T1000 (cell line): ENCODE results near the gene MAN2A1.

Source experiments
- DNase-seq: peaks from one replicate; lab custom pipeline; 2025; ENCODE audit warnings: mixed read lengths; lab: John Stamatoyannopoulos, UW

The MAN2A1 gene

GRCh38 chr5:109681763-109682162 lies 8.0 kb upstream of the MAN2A1 start:
- DNase-seq, result no peak

GRCh38 chr5:109682383-109682782 lies 7.3 kb upstream of the MAN2A1 start:
- DNase-seq, result no peak

GRCh38 chr5:109685916-109686315 lies 3.8 kb upstream of the MAN2A1 start:
- DNase-seq, result no peak

GRCh38 chr5:109688630-109688969 lies 1.1 kb upstream of the MAN2A1 start:
- peak; percentile 34 for DNase-seq

- peak; percentile 81 for DNase-seq
These were observed 572 bp upstream of the MAN2A1 start for GRCh38 chr5:109688970-109689739.

DNA sequence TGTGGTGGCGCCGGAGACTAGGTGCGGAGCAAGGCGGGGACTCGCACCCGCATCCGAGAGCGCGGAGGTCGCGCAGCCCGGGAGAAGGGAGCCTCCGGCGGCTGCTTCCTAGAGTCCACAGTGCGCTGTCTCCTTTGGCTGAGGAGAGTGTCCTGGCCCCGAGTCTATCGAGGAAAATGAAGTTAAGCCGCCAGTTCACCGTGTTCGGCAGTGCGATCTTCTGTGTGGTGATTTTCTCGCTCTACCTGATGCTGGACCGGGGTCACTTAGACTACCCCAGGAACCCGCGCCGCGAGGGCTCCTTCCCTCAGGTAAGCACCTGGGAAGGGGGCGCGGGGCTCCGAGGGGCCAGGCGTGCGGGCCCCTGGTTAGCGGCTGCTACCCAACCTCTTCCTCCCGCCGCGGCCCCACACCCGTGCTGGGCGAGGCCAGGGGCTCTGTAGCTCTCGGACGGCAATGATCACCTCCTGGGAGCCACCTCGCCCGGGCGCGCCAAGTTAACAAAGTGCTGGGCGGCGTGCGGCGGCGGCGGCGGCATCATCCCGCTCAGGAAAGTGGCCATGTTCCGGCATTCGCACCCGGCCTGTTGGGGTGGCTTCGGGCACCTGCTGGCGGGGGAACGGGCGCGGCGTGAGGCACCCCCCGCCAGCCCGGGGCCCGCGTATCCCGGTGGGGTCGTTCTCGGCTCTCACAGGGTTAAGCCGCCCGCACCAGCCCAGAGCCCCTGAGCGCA lies 681 bp downstream of the MAN2A1 start:
- no peak for DNase-seq

DNA sequence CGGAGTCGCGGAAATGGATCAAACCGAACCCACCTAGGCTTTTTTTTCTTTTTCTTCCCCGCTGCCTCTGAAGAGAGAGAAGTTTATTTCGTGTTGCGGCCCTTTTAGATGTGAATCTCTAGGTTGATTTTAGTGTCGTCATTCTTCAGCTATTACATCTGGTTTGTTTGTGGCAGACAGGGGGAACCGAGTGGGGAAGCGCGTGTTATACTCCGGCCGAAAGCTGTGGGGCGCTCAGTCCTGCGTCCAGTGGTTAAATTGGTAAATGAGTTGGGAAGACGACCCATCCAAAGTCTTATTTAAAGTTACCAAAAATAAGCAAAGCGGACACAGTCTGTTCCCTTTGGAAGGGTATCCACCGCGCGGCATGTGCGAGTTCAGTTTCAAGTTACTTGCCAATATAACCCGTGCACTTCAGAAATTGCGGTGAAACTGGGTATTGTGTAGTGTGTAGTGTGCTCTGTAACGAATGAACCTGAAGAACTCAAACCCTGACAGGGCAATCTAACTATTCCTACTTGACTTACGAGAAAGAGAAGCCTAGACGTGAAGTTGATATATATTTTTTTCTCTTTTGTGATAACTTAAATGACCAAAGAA lies 1.3 kb downstream of the MAN2A1 start:
- peak; percentile 18 for DNase-seq

- DNase-seq, result no peak
These were observed 2.3 kb downstream of the MAN2A1 start for GRCh38 chr5:109691996-109692395.

DNA sequence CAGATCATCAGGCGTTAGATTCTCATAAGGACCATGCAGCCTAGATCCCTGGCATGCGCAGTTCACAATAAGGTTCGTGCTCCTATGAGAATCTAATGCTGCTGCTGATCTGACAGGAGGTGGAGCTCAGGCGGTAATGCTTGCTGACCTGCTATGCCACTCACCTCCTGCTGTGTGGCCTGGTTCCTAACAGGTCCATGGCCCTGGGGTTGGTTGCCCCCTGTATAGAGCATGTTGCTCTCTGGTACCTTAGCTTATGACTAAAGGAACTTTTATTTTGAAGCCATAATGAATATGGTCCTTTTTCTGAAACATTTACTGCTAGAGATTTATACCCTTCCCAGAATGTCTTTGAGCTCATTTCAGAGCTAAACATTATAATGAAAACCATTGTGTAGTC lies 3.1 kb downstream of the MAN2A1 start:
- no peak for DNase-seq

DNA sequence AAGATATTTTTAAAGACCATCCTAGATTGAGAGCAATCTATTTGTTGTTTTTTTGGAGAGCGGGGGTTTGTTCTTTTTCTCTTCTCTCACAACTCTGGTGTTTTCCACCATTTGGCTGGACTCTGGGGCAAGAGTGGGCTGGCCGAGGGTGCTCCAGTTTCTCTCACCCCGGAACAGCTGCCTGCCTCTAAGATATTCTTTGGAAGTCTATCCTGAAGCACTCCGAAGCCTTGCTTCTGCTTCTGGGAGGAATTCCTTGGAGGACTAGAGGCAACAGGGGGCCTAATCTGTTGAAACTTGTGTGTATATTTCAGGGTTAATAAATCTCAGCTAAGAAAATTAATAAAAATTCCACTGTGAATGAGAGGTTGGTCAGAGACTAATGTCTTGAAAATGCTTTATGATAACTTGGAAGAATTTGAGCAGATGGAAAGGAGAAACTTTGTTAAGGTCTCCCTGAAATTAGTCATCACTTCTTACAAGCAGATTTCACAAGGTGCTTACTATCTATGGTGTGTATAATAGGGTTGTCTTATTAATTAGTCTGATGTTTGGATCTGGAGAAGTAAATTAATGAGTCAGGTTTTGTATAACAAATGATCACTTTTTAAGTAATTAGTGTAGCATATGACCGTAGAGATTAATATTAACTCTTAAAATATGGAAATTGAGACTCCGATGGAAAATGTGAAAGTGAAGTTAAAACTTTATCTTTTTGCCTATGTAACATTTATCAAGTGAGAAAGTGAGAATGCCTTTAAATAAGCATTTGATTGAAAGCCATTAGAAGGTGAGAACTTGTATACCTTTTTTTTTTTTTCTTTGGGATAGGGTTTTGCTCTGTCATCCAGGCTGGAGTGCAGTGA lies 4.0 kb downstream of the MAN2A1 start:
- no peak for DNase-seq

DNA sequence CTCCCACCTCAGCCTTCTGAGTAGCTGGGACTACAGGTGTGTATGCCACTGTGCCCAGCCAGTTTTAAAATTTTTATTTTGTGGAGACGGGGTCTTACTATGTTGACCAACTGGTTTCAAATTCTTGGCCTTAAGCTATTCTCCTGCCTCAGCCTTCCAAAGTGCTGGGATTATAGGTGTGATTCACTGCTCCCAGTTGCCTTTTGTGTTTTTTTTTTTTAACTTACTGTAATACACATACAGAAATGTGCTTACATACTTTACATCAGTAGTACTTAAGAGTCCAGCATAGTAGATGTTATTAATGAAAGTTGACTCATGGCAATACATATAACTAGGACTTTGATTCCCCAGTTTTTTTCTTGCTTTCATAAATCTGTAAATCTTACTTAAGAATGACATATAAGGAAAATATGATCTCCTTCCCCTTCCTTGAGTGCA lies 4.7 kb downstream of the MAN2A1 start:
- DNase-seq, result no peak

DNA sequence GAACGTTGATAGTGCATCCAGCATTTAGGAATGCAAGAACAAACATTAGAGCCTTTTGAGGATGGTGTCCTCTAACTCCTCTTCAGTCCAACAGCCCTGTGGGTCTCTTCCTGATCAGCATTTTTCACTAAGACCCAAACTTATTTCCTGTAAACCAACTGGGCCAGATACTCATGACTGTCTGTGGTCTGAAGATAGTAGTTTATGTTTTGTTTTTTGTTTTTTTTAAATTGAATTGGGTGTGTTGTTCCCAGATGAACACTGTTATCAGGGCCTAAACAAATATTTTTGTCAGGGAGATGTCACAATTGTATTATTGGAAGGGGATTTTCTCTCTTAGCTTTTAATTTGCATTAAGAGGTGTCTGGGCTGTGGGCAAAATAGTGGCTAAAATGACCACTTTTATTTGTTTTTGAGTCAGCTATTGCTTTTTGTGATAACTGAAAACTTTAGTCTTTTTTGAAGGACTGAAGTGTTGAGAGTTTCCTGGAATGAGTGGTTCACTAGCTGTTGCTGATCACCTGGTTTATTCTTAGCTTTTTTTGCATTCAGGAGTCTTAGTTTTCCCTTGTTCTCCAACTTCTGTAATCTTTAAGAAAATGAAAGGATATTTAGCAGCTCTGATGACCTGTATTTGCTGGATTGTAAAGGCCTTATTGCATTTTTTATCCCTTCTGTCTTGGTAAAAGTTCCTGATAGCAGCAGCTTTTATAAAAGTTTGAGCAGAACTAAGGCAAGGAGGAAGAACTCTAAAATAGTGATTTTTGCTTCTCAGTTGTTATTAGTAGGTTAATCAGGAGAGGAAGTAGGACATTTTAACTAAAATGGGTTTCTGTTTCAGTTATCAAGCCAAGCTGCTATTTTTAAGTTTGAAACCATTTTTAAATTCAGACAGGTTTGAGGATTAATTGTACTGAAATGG lies 5.5 kb downstream of the MAN2A1 start:
- DNase-seq, result no peak

DNA sequence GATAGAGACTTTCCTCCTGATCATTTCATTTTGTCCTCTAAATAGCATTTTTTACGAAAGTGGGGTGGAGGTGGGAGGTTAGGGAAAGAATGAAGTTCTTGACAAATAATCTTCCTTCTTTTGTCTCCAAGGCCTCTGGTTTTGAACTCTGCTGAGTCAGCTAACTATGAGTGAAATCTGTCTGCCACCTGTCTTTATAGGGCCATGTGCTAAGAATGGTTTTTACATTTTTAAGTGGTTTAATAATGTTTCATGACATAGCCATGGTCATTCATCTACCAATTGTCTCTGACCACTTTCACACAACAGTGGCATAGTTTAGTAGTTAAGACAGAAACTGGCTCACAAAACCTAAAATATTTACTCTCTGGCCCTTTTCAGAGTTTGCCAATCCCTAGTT lies 7.6 kb downstream of the MAN2A1 start:
- no peak for DNase-seq

DNA sequence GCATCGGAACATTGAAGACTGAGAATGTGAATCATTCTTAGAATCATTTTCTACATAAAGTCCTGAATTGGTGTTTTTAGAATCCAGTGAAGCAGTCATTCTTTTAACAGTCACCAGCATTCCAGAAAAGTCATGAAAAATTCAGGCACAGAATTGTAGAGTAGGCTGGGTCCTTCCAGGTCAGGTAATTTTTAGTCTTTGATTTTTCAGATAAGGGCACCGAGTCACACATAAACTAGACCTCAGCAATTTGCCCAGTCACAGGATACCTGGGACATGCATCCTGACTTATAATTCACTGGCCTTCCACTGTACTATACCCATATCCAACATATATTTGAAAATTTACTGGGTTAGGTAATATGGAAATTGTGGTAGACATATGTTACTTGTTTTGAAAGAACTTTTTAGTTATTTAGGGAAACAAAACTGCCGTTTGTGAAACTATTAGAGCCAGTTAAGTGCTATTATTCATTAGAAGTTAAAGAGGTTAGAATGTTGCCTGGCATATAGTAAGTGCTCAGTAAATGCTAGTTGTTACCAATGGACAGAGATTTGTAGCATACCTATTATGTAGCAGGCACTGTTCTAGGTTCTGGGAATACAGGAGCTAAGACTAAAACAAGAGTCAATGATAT lies 10.9 kb downstream of the MAN2A1 start:
- no peak for DNase-seq

- no peak for DNase-seq
These were observed 11.5 kb downstream of the MAN2A1 start for GRCh38 chr5:109701252-109701651.

DNA sequence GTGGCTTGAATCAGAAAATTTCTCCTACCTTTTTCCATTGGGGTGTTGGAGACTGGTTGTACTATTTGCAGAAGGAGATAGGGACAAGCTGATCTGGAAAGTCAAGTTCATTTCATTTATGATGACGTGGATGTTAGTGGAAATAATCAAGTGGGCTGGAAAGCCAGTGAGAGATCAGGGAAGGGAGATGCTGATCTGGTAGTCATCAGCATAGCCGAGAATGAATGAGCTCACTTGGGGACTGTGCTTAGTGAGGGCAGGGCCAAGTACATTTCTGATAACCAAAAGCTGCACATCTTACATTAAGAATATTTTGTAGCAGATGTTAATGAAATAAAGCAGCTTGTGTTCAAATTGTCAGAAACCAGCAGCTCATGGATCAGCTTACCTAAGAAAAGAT lies 12.1 kb downstream of the MAN2A1 start:
- DNase-seq, result no peak

DNA sequence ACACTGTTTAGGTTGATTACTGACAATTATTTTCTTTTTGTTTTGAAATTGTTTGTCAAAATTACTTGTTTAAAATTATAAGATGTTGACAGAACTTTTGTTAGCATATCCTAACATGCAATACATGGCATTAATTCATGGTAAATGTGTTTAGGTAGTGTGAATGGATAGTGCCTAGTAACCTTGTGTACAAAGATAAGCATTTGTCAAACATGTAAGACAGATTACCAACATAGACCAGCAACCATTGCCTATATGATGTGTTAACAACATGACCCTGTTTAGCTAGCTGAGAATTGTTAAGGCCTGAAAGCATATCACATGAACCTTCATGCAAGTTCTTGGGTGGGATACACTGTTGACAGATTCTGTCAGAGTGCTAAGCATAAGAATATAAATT lies 13.4 kb downstream of the MAN2A1 start:
- DNase-seq, result no peak

DNA sequence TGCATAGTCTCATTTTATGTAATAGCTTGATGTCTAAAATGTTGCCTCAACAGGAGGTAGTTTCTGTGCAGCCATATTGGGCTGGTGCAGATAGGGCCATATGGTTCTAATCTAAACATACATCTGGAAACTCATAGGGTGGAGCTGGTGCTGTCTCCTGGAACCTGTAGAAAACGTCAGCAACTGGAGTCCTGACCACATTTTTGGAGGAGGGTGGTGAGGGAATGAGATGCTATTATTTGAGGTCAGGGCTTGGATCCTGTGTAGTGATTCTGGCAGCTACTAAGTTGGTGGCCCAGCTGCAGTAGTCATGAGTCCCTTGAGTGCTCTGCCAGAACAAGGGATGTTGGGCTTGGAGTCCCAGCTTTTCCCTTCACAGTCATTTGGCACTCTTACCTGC lies 14.1 kb downstream of the MAN2A1 start:
- no peak for DNase-seq

DNA sequence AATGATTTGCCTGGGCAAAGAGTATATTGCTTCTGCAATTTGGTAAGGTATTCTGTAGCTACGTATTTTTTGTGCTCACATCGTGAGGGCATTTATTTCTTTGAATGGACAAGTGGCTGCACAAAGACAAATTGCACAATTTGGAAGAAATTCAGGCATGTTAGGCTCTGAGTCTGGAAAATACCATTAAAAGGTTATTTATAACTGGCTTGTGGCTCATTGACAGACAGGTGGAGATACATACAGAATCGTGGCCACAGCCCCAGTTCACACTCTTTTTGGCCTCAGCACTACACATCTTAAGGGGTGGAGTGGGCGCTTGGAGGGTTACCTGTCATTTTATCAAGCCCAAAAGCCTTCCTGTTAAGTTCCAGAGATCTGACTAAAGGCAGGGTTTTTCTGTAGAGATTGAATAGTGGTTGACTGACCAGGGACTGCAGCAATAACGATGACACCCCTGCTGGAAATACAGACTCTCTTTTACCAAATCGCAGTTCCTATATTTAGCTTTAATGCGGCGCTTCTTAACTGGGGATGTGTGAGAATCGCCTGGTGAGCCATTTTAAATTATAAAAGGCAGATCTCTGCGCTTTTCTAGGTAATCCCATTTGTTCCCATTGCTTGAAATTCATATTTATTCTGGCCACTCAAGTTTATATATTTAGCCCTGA lies 14.7 kb downstream of the MAN2A1 start:
- DNase-seq, result no peak

DNA sequence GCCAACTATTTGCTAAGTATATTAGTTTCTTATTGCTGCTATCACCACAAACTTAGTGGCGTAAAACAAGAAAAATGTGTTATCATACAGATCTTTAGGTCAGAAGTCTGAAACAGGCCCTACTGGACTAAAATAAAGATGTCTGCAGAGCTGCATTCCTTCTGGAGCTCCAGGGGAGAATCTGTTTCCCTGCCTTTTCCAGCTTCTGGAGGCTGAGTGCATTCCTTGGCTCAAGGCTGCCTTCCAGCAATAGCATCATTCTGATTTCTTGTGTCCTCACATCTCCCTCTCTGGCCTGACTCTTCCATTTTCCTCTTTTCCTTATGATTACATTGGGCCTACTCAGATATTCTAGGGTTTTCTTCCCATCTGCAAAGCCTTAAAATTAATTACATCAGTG lies 15.9 kb downstream of the MAN2A1 start:
- DNase-seq, result no peak
